ENCODE measurements around the gene GTF2H2C. TPM values are rescaled to one million over a fixed set of nuclear protein-coding genes. Genes with fewer than 3 reads are reported as not detected.

The GTF2H2C gene
- total RNA-seq, 2 donors from 2014 or later, result 47.9 to 48.5 TPM

- Histone ChIP-seq H3K9me3 (ENCODE audit: control insufficient read depth, low read length) (no peaks in the 10 kb centered on the region), H3K27me3 (ENCODE audit: control insufficient read depth, insufficient read depth, low read length, poor library complexity, severe bottlenecking) (no peaks in the 10 kb centered on the region), H3K4me3 (ENCODE audit: low read length) (no peak overlapping the region), H3K4me1 (ENCODE audit: control insufficient read depth, insufficient read depth, low read length) (peaks cover 10% of the 10 kb centered on the region), H3K36me3 (ENCODE audit: control insufficient read depth, insufficient read depth, low read length) (peaks cover 47% of the 10 kb centered on the region), H3K27ac (ENCODE audit: low read depth, low read length) (no peak overlapping the region), H3K9ac (ENCODE audit: extremely low read depth, low read length, poor library complexity, severe bottlenecking) (no peak overlapping the region)
- DNase-seq, result no peak
- peaks cover 37% of the 10 kb centered on the region for H3K4me1 Mint-ChIP-seq
- H3K27me3 Mint-ChIP-seq (ENCODE audit: insufficient read depth), result no peaks in the 10 kb centered on the region
- no peaks in the 10 kb centered on the region for H3K9me3 Mint-ChIP-seq
- H3K36me3 Mint-ChIP-seq (ENCODE audit: low read depth), result peaks cover 54% of the 10 kb centered on the region
- no peak for TF ChIP-seq CTCF (conservative IDR thresholded peaks at IDR 0.05)
- no peak overlapping the region for H3K27ac Mint-ChIP-seq
- no peak overlapping the region for H3K4me3 Mint-ChIP-seq
- 90 to 96% methylated on average over 7 of the region's 7 CpGs for WGBS, 2 experiments (ENCODE audit: insufficient coverage in 1 of 2, insufficient read length in 1 of 2)
Observed at GRCh38 chr5:69527128-69527770, 32.7 kb upstream of the GTF2H2C start.

GRCh38 chr5:69528035-69528434, 32.0 kb upstream of the GTF2H2C start:
- 90 to 92% methylated on average over 4 to 5 of the region's 5 CpGs for WGBS, 2 experiments (ENCODE audit: insufficient coverage in 1 of 2, insufficient read length in 1 of 2)
- H3K27me3 ChIP-seq (ENCODE audit: control insufficient read depth, insufficient read depth, low read length, poor library complexity, severe bottlenecking), result no peaks in the 10 kb centered on the region
- no peak overlapping the region for H3K27ac ChIP-seq (ENCODE audit: low read depth, low read length)
- no peak overlapping the region for H3K9ac ChIP-seq (ENCODE audit: extremely low read depth, low read length, poor library complexity, severe bottlenecking)
- H3K4me3 ChIP-seq (ENCODE audit: low read length), result no peak overlapping the region
- TF ChIP-seq CTCF (conservative IDR thresholded peaks at IDR 0.05), result no peak
- H3K36me3 ChIP-seq (ENCODE audit: control insufficient read depth, insufficient read depth, low read length), result peaks cover 43% of the 10 kb centered on the region
- H3K27me3 Mint-ChIP-seq (ENCODE audit: insufficient read depth), result no peaks in the 10 kb centered on the region
- peaks cover 37% of the 10 kb centered on the region for H3K4me1 Mint-ChIP-seq
- H3K36me3 Mint-ChIP-seq (ENCODE audit: low read depth), result peaks cover 53% of the 10 kb centered on the region
- H3K4me3 Mint-ChIP-seq, result no peak overlapping the region
- DNase-seq, result no peak
- H3K9me3 ChIP-seq (ENCODE audit: control insufficient read depth, low read length), result no peaks in the 10 kb centered on the region
- peaks cover 10% of the 10 kb centered on the region for H3K4me1 ChIP-seq (ENCODE audit: control insufficient read depth, insufficient read depth, low read length)
- no peak overlapping the region for H3K27ac Mint-ChIP-seq
- H3K9me3 Mint-ChIP-seq, result no peaks in the 10 kb centered on the region

- no peak overlapping the region for H3K27ac Mint-ChIP-seq
Observed at GRCh38 chr5:69528609-69529008, 31.4 kb upstream of the GTF2H2C start.

More at GRCh38 chr5:69528609-69529008, 31.4 kb upstream of the GTF2H2C start:
- H3K27me3 Mint-ChIP-seq (ENCODE audit: insufficient read depth), result no peaks in the 10 kb centered on the region
- Histone ChIP-seq H3K4me1 (ENCODE audit: control insufficient read depth, insufficient read depth, low read length) (peaks cover 10% of the 10 kb centered on the region), H3K27ac (ENCODE audit: low read depth, low read length) (no peak overlapping the region), H3K9me3 (ENCODE audit: control insufficient read depth, low read length) (no peaks in the 10 kb centered on the region), H3K9ac (ENCODE audit: extremely low read depth, low read length, poor library complexity, severe bottlenecking) (no peak overlapping the region), H3K27me3 (ENCODE audit: control insufficient read depth, insufficient read depth, low read length, poor library complexity, severe bottlenecking) (no peaks in the 10 kb centered on the region), H3K4me3 (ENCODE audit: low read length) (no peak overlapping the region), H3K36me3 (ENCODE audit: control insufficient read depth, insufficient read depth, low read length) (peaks cover 48% of the 10 kb centered on the region)
- TF ChIP-seq CTCF (conservative IDR thresholded peaks at IDR 0.05), result no peak
- H3K4me1 Mint-ChIP-seq, result peaks cover 37% of the 10 kb centered on the region
- no peak for DNase-seq
- H3K4me3 Mint-ChIP-seq, result no peak overlapping the region
- 94 to 100% methylated on average over 3 of the region's 4 CpGs for WGBS, 2 experiments (ENCODE audit: insufficient coverage in 1 of 2, insufficient read length in 1 of 2)
- H3K9me3 Mint-ChIP-seq, result no peaks in the 10 kb centered on the region
- peaks cover 57% of the 10 kb centered on the region for H3K36me3 Mint-ChIP-seq (ENCODE audit: low read depth)

Data from endodermal cell (in vitro differentiated cells).